T-helper 2 cell treated with Interferon-gamma antibody and Interleukin-4, amounts not matched to agents 5 μg/mL and 100 μg/mL, for 36 hours (primary cell): ENCODE data around the gene LPAR2.

Experiments
- DNase-seq: peaks from one replicate; pipeline ENCODE4 v3.0.0; 2021; ENCODE audit warnings: low spot score
- H3K27ac Mint-ChIP-seq: one replicate; pipeline ENCODE4 v1.8.0; 2021; ENCODE audit warnings: mild to moderate bottlenecking, mixed read lengths
- H3K27me3 Mint-ChIP-seq: one replicate; pipeline ENCODE4 v1.8.0; 2021; ENCODE audit warnings: low read depth, mixed read lengths
- H3K36me3 Mint-ChIP-seq: one replicate; pipeline ENCODE4 v1.8.0; 2021; ENCODE audit warnings: low read depth, mixed read lengths
- H3K4me1 Mint-ChIP-seq: one replicate; pipeline ENCODE4 v1.8.0; 2021; ENCODE audit warnings: low read depth, mixed read lengths
- H3K4me3 Mint-ChIP-seq: one replicate; pipeline ENCODE4 v1.8.0; 2022; ENCODE audit warnings: mild to moderate bottlenecking, moderate library complexity, mixed read lengths
- H3K9me3 Mint-ChIP-seq: one replicate; pipeline ENCODE4 v1.8.0; 2021; ENCODE audit warnings: mixed read lengths

Gene LPAR2

GRCh38 chr19:19587771-19588170, 40.2 kb downstream of the LPAR2 start:
- Mint-ChIP-seq H3K36me3 (peaks cover 34% of the 10 kb centered on the region), H3K27ac (peak overlapping the region; percentile 67), H3K27me3 (no peaks in the 10 kb centered on the region), H3K9me3 (no peaks in the 10 kb centered on the region), H3K4me3 (no peak overlapping the region), H3K4me1 (peaks cover 42% of the 10 kb centered on the region)
- no peak for DNase-seq

GRCh38 chr19:19584356-19584755, 43.7 kb downstream of the LPAR2 start:
- peaks cover 13% of the 10 kb centered on the region for H3K36me3 Mint-ChIP-seq
- no peaks in the 10 kb centered on the region for H3K27me3 Mint-ChIP-seq
- peaks cover 25% of the 10 kb centered on the region for H3K4me1 Mint-ChIP-seq
- H3K4me3 Mint-ChIP-seq, result no peak overlapping the region
- no peak for DNase-seq
- no peaks in the 10 kb centered on the region for H3K9me3 Mint-ChIP-seq
- H3K27ac Mint-ChIP-seq, result no peak overlapping the region

- Mint-ChIP-seq H3K9me3 (no peaks in the 10 kb centered on the region), H3K4me3 (no peak overlapping the region), H3K27ac (no peak overlapping the region), H3K27me3 (no peaks in the 10 kb centered on the region), H3K4me1 (peaks cover 11% of the 10 kb centered on the region), H3K36me3 (peaks cover 10% of the 10 kb centered on the region)
- DNase-seq, result no peak
Measured at GRCh38 chr19:19582471-19582870, 45.5 kb downstream of the LPAR2 start.

GRCh38 chr19:19581391-19581790, 46.6 kb downstream of the LPAR2 start:
- no peak overlapping the region for H3K4me3 Mint-ChIP-seq
- H3K9me3 Mint-ChIP-seq, result no peaks in the 10 kb centered on the region
- no peak for DNase-seq
- H3K4me1 Mint-ChIP-seq, result peaks cover 11% of the 10 kb centered on the region
- H3K36me3 Mint-ChIP-seq, result peaks cover 10% of the 10 kb centered on the region
- H3K27ac Mint-ChIP-seq, result peak overlapping the region; percentile 57
- H3K27me3 Mint-ChIP-seq, result no peaks in the 10 kb centered on the region

GRCh38 chr19:19580418-19580817, 47.6 kb downstream of the LPAR2 start:
- peaks cover 9% of the 10 kb centered on the region for H3K4me1 Mint-ChIP-seq
- H3K36me3 Mint-ChIP-seq, result peaks cover 5% of the 10 kb centered on the region
- H3K9me3 Mint-ChIP-seq, result no peaks in the 10 kb centered on the region
- no peak overlapping the region for H3K4me3 Mint-ChIP-seq
- no peaks in the 10 kb centered on the region for H3K27me3 Mint-ChIP-seq
- H3K27ac Mint-ChIP-seq, result no peak overlapping the region
- DNase-seq, result no peak

GRCh38 chr19:19579533-19580361, 48.3 kb downstream of the LPAR2 start:
- Mint-ChIP-seq H3K27ac (peak overlapping the region; percentile 52), H3K4me1 (peaks cover 9% of the 10 kb centered on the region), H3K36me3 (peaks cover 3% of the 10 kb centered on the region), H3K4me3 (no peak overlapping the region), H3K27me3 (no peaks in the 10 kb centered on the region), H3K9me3 (no peaks in the 10 kb centered on the region)
- no peak for DNase-seq

GRCh38 chr19:19578252-19578651, 49.8 kb downstream of the LPAR2 start:
- peaks cover 2% of the 10 kb centered on the region for H3K36me3 Mint-ChIP-seq
- H3K27me3 Mint-ChIP-seq, result no peaks in the 10 kb centered on the region
- DNase-seq, result no peak
- no peak overlapping the region for H3K27ac Mint-ChIP-seq
- H3K9me3 Mint-ChIP-seq, result no peaks in the 10 kb centered on the region
- H3K4me1 Mint-ChIP-seq, result peaks cover 12% of the 10 kb centered on the region
- no peak overlapping the region for H3K4me3 Mint-ChIP-seq

- Mint-ChIP-seq H3K36me3 (peaks cover 8% of the 10 kb centered on the region), H3K27me3 (no peaks in the 10 kb centered on the region), H3K4me1 (peaks cover 4% of the 10 kb centered on the region), H3K27ac (no peak overlapping the region), H3K9me3 (no peaks in the 10 kb centered on the region), H3K4me3 (no peak overlapping the region)
- no peak for DNase-seq
Measured at GRCh38 chr19:19575411-19575810, 52.6 kb downstream of the LPAR2 start.
